Measurements from ENCODE around the gene PCSK2.
"Not testable (repeated sequence)": the region's sequence is repeated elsewhere in the genome, so short reads cannot be mapped to it uniquely, and the experiment has no call there.

Gene PCSK2, protein sequence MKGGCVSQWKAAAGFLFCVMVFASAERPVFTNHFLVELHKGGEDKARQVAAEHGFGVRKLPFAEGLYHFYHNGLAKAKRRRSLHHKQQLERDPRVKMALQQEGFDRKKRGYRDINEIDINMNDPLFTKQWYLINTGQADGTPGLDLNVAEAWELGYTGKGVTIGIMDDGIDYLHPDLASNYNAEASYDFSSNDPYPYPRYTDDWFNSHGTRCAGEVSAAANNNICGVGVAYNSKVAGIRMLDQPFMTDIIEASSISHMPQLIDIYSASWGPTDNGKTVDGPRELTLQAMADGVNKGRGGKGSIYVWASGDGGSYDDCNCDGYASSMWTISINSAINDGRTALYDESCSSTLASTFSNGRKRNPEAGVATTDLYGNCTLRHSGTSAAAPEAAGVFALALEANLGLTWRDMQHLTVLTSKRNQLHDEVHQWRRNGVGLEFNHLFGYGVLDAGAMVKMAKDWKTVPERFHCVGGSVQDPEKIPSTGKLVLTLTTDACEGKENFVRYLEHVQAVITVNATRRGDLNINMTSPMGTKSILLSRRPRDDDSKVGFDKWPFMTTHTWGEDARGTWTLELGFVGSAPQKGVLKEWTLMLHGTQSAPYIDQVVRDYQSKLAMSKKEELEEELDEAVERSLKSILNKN

DNA sequence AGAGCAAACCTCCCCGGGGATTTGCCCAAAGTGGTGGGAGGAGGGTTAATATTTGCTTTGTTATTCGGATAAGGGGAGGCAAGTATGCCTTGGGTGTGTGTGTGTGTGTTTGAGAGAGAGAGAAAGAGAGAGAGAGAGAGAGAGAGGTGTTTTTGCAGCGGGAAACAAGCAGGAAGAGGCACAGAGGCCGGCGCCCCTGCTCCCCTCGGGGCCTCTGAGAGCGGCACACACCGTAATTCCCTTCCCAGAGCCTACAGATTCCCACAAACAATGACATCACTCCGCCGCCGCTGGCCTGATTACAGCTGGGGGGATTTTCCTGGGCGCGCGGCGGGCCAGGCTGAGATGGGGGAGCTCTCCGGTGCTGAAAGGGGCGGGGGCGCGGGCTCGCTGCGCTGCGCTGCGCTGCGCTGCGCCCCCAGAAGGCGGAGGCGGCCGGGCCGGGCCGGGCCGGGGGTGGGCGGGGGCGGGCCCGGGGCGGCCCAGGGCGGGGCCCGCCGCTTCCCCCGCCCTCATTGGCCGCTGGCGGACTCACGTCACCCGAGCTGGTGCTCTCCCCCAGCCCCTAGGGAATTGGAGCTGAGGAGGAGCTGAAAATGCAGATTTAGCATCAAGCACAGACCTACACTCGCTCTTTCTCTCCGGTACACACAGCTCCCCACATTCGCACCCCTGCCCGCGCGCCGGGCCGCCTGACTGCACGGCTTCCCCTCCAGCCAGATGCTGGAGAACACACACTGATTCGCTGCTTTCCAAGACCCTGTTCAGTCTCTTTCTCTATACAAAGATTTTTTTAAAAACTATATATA lies at the start of gene PCSK2:
PCSK2 (plus strand) TSS at position 631 of the 809 bp plus-strand sequence. CDS start 266 bp downstream, outside the sequence.
- DNase-seq (ENCODE audit: low read depth in 3 of 3), result no peak

DNA sequence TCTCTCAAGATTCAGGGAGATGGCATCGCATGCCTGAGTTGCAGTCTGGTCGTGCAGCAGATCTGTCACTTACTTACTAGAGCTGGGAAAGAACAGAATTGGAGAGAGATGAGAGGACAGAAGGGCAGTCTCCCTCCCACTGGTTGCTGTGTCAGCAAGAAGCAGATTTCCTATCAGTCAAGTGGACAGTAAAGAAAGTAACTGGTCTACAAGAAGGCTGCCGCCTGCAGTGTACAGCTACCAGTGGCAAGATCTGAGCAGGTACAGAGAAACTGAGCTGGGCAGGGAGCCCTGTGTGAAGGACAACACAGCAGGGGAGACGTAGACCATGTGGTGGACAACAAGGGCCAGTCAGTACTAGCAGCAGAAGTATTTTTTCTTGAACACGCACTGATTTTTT lies 49.5 kb upstream of the PCSK2 start:
- no peak for DNase-seq (ENCODE audit: low read depth in 3 of 3)

DNA sequence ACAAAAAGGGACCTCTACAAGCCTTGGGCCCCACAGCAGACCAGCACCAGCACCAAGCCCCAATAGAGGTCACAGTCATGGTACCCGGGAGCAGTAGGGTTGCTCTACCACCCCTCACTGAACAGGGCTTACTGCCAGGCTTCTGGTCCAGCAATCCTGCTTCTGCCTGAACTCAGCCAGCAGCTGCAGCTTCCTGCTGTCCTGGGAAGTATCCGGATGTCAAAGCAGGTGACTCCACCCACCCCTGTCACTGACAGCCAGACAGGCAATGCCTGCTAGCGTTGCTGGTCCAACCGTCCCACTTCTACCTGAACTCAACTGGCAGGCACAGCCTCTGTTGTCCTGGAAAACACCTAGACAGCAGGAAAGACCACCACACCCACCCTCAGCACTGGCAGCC lies 47.0 kb upstream of the PCSK2 start:
- no peak for DNase-seq (ENCODE audit: low read depth in 3 of 3)

DNA sequence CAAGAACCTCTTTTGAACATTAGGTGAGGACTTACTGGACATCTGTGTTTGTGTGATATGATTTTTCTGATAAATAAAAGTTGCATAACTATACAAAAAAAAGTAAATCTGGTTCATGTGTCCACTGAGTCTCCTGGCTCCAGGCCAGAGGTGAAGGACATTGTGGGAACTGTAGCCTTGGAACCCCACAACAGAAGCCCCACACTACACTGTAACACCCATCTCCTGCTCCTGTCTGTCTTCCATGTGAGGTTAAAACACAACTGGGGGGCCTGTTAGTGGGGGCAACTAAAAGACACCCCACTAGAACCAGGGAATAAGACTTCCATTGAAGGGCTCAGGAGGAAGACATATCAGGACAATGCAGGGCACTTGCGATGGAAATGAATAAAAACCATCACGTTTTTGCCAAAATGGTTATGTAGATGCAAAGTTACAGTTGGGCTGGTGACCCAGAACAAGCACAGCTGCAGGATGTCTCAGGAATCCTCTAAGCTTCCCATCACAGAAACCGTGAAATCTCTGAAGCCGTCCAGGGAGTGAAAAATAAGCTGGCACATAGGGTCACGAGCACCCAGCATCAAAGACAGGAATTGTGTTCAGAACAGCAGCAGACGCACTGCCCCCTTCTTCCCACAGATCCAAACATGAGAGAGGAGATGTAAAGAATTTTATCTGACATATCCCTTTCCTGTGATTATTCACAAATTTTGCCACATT lies 36.7 kb upstream of the PCSK2 start:
- no peak for DNase-seq (ENCODE audit: low read depth in 3 of 3)

DNA sequence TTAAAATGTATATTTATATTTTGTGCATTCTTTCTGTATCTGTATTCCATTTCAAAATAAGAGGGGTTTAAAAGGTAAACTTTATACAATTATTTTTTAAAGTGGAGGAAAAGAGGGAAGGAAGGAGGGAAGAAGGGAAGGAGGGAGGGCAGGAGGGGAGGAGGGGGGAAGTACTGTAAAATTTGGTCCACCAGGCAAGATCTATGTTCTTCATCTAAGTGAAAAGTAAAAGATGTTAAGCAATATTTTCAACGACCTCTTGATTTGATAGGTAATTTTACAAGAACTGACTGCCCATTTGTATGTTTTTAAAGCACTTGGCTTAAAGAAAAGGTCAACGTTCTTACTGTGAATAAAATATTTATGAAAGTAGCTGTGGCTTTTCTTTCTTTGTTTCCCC lies 29.8 kb upstream of the PCSK2 start:
- no peak for DNase-seq (ENCODE audit: low read depth in 3 of 3)

DNA sequence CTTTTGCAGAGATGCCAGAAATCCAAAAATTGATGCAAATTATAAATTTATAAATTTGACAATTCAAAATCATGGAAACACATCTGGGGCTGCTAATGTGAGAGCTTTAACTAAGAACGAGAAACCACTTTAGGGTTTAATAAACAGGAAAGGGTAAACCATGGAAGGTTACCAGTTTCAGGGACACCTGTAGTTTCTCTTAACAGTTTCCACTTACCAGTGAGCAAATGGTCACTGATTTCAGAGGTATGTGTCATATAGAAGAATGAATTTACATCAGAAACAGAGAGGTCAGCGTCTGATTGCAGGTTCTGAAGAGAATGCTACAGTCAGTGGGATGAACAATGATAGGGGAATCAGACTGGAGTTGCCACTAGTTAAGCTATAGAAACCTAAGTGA lies 24.8 kb upstream of the PCSK2 start:
- DNase-seq (ENCODE audit: low read depth in 3 of 3), result no peak

DNA sequence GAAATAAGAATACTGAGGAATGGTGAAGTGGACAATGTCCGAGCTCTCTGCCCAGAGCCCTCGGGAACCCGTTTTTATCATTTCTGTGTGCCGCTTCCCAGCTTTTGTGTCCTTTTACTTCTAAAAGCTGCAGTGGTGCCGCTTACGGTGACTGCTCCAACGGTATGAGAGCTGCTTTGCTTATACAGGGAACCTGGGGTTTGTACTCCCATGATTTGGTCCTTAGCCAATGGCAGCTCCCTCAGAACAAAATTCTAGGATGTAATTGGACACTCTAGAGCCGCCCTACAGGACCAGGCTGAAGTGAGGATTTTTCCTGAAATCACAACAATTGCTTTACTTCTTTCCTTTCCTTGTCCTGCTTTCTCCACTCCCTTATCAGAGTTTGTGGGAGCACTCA lies 24.2 kb upstream of the PCSK2 start:
- no peak for DNase-seq (ENCODE audit: low read depth in 3 of 3)

DNA sequence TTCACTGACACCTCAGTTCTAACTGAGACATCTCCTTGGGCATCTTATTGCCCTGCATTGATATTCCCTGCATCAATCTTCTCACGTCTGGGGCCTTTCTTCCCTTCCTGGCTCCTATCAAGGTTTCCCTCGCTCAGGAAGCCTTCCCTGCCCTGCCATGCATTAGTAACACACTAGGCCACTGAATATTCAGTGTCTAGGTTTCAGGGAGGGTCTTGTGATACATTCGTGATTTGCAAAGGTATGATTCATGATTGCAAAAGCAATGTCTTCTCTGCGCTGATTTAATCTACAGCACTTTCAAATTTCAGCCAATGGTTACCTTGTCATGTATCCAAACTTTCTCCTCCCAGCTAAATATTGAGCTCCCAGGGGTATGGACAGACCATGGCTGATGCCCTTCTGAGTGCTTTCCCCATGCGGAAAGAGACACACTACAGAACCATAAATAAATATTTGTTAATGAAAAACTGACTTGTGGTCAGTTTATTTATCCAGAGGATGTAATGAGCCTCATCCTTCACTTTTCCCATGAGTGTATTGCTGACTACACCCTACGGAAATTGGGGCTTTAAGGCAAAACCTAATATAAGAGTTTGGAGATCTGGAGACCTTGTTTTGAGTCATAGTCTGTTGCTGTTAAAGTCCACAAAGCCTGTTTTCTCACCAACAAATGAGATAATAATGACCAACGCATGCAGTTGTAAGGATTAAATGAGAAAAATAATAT lies 21.6 kb upstream of the PCSK2 start:
- DNase-seq (ENCODE audit: low read depth in 3 of 3), result no peak

DNA sequence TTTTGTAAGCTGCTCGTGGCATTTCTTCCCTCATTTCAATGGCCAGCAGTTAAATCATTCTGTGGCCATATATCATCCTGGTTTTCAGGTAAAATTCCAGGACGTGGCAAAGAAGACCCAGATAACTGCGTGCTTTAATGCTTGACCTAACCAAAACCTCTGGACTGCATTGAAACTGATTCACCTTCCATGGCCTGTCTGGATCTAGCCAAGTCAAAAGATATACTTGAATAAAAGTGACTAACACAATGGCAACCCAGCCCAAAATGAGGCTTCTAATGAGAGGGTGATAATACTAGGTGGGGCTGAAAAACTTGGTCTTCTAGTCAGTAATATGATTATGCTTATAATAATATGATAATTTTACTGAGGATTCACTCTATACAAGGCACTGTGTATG lies 16.5 kb upstream of the PCSK2 start:
- no peak for DNase-seq (ENCODE audit: low read depth in 3 of 3)

DNA sequence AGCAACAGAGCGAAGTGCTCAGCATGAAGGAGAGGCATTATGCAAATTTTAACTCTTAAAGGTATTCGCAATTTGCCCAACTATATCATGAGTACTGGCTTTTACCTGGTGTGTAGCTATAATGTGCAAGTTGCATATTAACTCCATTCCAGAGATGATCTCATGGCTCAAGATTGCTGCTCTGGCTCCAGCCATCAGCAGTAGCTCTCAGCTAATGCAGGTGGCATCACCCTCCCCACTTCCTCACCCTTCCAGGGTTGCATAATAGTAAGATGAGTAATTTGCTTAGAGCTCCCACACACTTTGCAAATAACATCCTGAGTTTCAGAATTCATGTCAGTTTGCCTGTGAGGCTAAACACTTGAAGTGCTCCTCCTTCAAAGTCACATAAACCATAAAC lies 15.9 kb upstream of the PCSK2 start:
- DNase-seq (ENCODE audit: low read depth in 3 of 3), result no peak

DNA sequence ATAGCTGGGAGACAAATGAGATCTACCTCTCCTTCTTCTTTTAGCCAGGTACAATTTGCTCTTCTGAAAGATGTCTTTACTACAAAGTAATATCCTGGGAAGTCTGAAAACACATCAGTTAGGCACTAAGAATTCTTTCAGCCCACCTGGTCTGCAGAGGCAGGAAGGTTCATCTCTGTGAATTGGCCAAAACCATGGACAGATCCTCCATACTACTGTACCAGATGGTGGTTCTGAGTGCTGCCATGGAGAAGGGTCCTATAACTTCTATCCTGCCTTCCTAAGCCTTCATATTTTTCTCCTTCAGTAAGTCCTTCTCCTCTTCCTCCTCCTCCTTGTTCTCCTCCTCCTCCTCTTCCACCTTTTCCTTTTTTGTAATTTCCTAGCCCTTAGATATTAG lies 11.7 kb upstream of the PCSK2 start:
- no peak for DNase-seq (ENCODE audit: low read depth in 3 of 3)

DNA sequence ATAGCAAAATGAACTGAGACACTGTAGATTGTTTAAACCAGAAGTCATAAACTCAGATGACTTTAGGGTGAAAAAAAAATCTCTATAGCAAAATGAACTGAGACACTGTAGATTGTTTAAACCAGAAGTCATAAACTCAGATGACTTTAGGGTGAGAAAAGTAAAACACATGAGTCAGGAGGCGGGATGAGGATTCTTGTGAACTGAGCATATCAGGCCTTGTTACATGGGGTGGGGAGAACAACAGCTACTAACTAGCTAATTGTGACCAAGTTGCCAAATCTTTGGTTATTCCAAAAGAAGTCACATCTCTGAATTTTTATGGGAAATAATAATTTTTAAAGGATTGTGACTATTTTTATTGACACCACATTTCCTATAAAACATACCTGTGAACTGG lies 7.0 kb upstream of the PCSK2 start:
- not testable (repeated sequence) for DNase-seq (ENCODE audit: low read depth in 3 of 3)

DNA sequence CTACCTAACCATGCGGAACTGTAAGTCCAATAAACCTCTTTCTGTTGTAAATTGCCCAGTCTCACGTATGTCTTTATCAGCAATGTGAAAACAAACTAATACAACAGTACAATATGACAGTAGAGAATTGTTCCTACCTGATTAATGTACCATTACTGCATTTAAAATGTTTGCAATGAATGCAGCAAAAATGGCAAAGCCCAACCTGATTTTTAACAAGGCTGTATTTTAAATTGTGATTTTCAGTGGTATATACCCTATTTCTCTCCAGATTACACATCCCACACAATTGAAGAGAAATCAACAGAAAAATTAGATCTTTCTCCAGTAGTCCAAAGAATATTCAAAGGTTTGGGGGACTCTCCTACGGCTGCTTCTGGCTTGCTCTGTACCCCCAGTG lies 3.3 kb upstream of the PCSK2 start:
- no peak for DNase-seq (ENCODE audit: low read depth in 3 of 3)

DNA sequence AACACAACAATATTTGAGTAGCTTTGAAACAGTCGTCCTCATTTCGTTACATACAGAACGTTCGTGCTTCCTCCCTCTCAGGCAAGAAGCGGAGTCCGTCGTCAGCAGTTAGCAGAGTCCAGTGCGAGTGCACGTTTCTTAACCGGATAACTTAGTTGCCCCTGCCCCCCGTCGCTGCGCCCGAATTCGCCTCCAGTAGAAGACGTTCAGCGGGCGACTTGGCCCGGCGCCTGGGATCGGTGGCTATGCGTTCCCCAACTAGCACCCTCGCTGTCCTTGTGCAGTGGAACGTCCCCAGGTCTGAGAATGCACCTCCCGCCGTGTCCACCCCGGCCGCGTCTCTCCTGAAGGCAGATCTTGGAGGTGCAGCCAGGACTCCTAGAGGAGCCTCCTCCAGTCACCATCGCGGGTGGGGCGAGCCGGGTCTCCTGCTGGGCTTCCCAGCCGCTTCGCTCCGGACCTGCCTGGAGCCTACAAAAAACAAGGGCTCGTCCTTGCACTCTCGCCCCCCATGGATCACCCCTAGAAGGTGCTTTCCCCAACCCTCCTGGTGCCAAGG lies 910 bp upstream of the PCSK2 start:
- no peak for DNase-seq (ENCODE audit: low read depth in 3 of 3)

DNA sequence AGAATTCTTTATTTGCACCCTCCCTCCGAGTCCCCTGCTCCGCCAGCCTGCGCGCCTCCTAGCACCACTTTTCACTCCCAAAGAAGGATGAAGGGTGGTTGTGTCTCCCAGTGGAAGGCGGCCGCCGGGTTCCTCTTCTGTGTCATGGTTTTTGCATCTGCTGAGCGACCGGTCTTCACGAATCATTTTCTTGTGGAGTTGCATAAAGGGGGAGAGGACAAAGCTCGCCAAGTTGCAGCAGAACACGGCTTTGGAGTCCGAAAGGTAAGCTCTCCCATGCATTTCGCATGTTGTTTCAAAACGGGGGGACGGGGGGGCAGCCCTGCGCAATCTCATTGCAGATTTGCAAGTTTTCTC lies 357 bp downstream of the PCSK2 start:
- no peak for DNase-seq (ENCODE audit: low read depth in 3 of 3)

DNA sequence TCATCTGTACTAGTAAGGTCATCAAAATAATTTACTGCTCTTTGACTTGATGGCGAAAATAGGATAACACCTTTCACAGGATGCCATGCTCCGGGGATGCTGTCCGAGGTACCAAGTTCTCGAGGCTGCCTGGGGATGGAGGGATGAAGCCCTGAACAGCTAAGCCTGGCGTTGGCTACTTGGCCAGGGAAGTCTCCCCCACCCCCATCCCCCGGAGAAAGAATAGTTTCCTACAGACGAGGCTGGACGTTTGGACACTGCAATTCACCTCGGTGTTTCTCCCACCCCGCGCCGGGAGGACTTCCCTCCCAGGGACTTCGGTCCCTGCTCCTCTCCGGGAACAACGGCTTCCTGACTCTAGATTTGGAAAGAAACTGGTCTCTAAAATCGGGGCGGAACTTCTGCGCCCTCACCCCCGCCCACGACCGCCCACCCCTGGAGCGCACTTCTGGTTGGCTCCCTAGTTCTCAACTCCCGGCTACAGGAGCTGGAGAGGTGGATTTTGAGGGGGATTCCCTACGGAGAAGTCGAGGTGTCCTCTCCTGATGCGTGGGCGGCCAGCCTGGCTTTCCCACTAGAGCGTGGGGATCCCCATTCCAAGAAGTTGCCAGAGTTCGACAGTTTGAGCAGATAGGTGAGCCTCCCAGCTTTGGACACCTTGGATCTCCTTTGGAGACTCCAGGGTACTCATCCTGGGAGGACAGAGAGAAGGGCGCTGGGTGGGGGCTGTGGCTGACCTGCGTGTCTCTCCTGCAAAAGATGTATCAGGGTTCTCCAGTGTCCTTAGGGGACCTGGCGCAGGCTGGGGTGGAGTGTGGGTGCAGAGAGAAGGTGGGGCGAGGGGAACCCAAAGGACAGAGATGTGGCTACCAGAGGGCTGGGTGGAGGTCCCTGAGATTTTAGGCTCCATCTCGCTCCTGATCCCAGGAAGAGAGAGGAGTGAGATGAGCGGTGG lies 1.1 kb downstream of the PCSK2 start:
- DNase-seq (ENCODE audit: low read depth in 3 of 3), result no peak

DNA sequence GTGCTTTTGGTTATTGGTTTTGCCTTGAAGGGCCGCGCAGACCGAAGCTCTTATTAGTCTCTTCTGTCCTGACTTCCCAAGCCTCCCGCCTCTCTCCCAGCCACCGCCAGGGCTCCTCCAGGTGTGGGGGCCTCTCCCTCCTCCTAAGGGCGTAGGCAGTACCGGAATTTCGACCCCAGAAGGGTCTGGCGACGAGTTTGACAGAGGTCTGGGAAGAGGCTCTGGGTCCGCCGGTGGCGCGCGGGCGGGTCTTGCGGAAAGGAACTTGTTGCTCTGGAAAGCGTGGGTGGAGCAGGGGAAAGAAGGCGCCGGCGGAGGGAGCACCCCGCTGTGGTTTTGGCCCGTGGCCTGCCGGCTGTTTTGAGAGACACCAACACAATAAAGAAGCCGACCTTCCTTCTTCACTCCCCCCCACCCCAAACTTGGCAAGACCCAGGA lies 1.8 kb downstream of the PCSK2 start:
- no peak for DNase-seq (ENCODE audit: low read depth in 3 of 3)

DNA sequence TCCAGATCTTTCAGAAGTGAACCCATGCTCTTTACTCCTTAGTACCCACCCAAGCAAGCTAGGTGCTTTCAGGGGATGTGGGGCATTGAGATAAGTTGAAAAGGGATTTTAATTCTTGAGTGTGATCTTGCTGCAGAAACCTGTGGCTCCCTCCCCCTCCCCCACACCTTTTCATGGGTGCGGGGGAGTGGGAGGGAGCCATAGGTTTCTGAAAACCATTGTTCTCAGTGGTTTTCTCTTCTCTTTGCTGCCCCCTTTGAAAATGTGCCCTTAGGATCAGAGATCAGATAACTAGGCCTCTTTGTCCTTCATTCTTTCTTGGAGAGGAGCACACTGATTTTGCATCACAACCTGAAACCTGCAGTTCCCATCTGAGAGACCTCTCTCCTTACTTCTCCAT lies 2.4 kb downstream of the PCSK2 start:
- no peak for DNase-seq (ENCODE audit: low read depth in 3 of 3)

DNA sequence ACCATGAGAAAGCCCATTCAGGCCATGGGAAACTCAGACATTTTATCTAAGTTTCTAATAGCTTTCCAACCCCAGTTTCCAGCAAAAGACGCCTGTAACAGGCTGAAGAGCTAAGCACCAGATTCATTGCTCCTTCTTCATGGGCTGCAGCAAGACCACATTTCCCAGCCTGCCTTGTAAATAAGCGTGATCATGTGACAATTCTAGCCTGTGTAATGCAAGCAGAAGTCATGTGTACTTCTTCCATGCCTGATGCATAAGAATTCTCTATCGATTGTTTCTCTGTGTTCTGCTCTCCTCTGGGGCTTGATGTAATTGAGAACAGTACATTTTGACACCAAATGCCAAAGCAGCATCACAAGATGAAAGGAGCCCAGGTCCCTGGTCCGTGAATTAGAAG lies 6.8 kb downstream of the PCSK2 start:
- no peak for DNase-seq (ENCODE audit: low read depth in 3 of 3)

DNA sequence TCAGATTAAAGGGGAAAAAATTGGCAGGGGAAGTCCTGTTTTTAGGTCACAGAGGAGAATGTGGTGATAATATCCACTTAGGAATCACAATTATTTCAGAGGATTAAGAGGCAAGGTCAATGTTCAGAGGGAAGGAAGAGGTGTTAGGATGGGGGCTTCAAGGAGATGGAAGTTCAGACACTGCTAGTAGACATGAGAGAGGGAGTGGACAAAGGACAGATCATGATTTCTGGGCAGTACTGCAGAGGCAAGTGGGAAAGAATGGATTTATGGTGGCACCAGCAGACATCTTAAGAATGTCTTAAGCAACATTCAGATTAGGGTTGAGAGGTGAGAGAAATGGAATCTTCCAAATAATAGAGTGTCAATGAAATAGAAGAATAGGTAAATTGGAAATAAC lies 9.9 kb downstream of the PCSK2 start:
- DNase-seq (ENCODE audit: low read depth in 3 of 3), result no peak

Measured in stimulated activated CD4-positive, alpha-beta T cell treated with anti-CD3 and anti-CD28 coated beads, TNF-alpha, amount 100 ng/mL, for 24 hours (primary cell).